GM18505 (cell line): ENCODE measurements around the gene CYP1A1.

Experiments used
- ATAC-seq: cut with Tn5 transposase; IDR thresholded peaks from one replicate; pipeline ENCODE4 v1.9.1; 2021; ENCODE audit not compliant: unreplicated experiment
- POLR2A ChIP-seq: IDR thresholded peaks from 4 replicates; pipeline ENCODE4 v1.6.1; 2011; ENCODE audit warnings: borderline replicate concordance; ENCODE audit not compliant: insufficient read depth, insufficient read length; ENCODE audit errors: extremely low read depth

CYP1A1 gene, protein sequence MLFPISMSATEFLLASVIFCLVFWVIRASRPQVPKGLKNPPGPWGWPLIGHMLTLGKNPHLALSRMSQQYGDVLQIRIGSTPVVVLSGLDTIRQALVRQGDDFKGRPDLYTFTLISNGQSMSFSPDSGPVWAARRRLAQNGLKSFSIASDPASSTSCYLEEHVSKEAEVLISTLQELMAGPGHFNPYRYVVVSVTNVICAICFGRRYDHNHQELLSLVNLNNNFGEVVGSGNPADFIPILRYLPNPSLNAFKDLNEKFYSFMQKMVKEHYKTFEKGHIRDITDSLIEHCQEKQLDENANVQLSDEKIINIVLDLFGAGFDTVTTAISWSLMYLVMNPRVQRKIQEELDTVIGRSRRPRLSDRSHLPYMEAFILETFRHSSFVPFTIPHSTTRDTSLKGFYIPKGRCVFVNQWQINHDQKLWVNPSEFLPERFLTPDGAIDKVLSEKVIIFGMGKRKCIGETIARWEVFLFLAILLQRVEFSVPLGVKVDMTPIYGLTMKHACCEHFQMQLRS

DNA sequence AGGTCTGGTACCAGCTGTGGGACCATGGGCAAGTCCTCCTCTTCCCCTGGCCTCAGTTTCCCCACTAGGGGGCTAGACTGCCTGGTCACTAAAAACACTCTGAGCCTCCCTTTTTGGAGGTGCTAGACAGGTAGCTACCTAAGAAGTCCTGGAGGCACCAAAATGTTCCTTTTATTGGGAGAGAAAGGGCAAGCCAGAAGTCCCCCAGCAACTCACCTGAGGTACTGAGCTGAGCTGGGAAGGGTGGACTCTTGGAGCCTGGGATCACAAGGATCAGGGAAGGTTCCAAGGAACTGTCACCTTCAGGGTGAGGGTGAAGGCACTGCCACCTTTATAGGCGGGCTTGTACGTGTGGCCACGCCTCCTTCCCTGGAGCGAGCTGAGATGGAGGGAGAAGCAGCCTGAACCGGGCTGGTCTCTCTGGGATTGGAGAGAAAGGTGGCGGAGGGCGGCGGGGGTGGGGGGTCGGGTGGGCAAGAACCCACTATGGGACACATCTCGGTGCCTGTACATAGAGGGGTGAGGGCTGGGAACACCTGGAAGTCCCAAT is at the start of gene CYP1A1:
CYP1A1 (minus strand) TSS at position 304 of the 550 bp plus-strand sequence. CDS start 2,431 bp downstream, outside the sequence.
- TF ChIP-seq POLR2A: no peak
- ATAC-seq: no peak

- TF ChIP-seq POLR2A: no peak
- ATAC-seq: no peak
Measured at GRCh38 chr15:74773731-74774252, 48.5 kb upstream of the CYP1A1 start.

GRCh38 chr15:74773329-74773728 is 48.0 kb upstream of the CYP1A1 start:
- no peak for TF ChIP-seq POLR2A

DNA sequence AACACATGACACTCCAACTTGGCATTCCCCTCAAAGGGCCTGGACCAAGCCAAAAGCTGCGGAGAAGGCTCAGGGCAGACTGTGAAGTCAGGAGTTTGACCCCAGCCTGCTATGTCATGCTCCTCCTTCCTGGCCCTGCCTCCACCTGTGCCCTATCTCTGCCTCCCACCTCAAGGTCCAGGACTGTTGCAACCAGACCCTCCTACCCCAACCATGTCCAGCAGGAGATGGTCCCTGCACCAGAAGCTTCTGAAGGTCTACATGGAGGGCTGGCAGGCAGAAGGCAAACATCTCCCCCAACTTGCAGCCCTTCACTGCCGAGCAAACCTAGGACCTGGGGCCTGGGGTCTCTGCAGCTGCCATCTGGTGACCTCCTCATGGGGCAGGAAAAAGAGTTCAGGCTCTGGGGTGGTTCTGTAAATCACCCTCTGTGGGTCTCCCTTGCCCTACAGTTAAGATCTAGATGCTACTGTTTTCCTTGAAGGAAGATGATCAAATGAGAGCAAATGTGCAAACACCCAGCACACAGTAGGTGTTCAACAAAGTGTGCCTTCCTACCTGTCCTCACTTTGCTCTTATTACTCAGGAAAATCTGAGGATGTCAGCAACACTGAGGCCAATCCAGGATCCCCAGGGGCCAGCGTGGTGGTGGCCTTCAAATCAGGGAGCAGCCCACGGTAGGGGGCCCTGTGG is 45.0 kb upstream of the CYP1A1 start:
- ATAC-seq: no peak
- TF ChIP-seq POLR2A: no peak

More at GRCh38 chr15:74773329-74773728, 48.0 kb upstream of the CYP1A1 start:
- ATAC-seq: no peak

DNA sequence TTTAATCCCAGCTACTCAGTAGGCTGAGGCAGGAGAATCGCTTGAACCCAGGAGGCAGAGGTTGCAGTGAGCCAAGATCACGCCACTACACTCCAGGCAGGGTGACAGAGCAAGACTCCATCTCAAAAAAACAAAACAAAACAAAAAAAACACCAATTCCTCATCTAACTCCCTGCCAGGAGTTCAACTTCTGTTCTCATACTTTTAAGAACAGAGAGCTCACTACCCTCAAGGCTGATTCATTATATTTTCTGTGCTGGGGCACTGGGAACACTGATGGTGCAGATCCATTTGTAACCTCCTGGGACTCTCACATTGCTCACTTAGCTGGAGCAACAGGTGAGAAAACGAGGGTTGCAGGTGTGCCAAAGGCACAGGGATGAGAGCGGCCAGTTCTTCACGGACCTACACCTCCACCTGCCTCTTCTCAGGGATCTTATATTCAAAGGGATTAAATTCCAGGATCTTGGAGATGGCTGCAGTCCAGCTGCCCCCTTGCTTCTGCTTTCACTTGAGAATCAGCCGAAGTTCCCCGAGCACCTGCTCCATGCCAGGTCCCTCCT is 44.2 kb upstream of the CYP1A1 start:
- ATAC-seq: no peak
- TF ChIP-seq POLR2A: no peak

DNA sequence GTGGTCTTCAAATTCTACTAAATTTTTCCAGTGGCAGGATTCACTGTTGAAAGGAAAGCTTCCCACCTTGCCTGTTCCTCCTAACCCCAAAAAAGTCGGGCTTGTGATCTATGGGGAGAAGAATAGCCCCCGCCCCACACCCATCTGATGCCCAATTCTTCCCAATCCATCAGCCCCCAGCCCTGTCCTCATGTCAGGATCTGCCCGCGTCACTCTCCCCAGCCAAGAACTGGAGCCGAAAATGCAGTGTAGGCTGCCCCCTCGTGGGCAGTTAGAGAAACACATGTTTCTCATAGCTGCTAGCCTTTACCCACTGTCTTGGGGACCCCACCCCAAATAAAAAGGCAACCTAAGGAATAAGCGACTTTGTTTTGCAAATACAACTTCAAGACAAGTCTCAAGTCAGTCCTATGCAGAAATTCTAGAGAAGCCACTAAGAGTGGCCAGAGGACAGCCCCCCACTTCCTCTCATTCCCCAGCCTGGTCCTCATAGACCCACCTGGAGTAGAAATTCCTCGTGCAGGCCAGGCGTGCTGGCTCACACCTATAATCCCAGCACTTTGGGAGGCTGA is 43.5 kb upstream of the CYP1A1 start:
- no peak for TF ChIP-seq POLR2A
- no peak for ATAC-seq

- no peak for ATAC-seq
- no peak for TF ChIP-seq POLR2A
Measured at GRCh38 chr15:74768099-74768770, 42.9 kb upstream of the CYP1A1 start.

- TF ChIP-seq POLR2A: no peak
- ATAC-seq: no peak
Measured at GRCh38 chr15:74767167-74768098, 42.1 kb upstream of the CYP1A1 start.

DNA sequence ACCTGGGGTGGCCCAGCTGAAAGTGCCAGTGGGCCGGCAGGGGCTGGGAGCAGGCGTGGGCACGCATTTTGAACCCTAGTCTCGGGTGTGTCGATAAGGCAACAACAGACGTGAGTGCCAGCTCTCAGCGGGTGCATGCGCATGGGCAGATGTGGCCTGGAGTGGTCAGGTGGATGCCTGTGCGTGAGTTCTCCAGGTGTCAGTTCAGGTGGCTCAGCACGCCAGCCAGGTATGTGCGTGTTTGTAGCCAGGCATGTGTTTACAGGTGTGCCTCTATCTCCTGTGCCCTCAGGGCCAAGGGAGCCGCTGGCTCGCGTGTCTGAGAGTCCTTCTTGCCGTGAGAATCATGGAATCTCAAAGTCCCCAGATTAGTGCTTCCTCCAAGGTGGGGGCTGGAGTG is 38.1 kb upstream of the CYP1A1 start:
- TF ChIP-seq POLR2A: no peak
- no peak for ATAC-seq

DNA sequence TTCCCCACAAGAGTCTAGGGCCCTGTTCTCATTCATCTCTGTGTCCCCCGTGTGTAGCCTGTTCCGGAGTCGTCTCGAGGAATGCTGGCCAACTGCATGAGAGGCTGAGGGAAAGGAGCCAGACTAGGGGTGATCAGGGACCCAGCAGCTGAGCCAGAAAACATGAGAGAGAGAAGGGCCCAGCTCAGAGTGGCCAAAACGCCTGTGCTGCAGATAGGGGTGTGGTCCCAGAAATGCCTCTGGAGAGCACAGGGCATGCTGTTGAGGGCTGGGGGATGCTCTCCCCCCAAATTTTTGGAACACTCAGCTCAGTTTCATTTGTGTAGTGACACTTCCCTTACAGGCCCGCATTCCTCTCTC is 37.4 kb upstream of the CYP1A1 start:
- no peak for ATAC-seq
- TF ChIP-seq POLR2A: no peak

DNA sequence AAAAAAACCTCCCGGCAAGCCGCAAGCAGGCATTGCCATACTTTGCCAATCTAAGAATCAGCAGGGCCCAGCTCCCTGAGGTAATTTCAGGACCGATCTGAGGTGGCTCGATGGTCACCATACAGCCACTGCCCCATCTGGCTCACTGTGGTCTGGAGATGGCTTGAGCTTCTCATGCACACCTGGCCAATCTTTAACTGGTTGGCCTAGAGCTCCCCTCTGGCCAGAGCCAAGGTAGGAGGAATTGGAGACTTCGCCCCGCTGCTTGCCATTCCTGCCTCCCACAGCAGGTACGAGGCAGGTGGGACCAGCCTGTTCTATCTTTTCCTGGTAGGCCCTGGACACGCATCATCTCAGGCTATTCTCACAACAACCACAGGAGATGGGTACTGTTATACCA is 33.4 kb upstream of the CYP1A1 start:
- ATAC-seq: no peak
- no peak for TF ChIP-seq POLR2A
